NOMO-1 treated with dmso at 0.1 percent for 144 hours (cell line): ENCODE measurements around the gene SH3GLB2.
"Not testable (repeated sequence)": the region's sequence is repeated elsewhere in the genome, so short reads cannot be mapped to it uniquely, and the experiment has no call there.

Experiments used
- DNase-seq: peaks from one replicate; lab custom pipeline; 2025; ENCODE audit not compliant: unreplicated experiment; lab: John Stamatoyannopoulos, UW

SH3GLB2 gene

GRCh38 chr9:129022037-129022436 lies 6.1 kb downstream of the SH3GLB2 start:
- no peak for DNase-seq

- no peak for DNase-seq
Measured at GRCh38 chr9:129021091-129021490, 7.0 kb downstream of the SH3GLB2 start.

GRCh38 chr9:129014608-129015007 lies 13.5 kb downstream of the SH3GLB2 start:
- DNase-seq: no peak

GRCh38 chr9:129014124-129014523 lies 14.0 kb downstream of the SH3GLB2 start:
- no peak for DNase-seq

- DNase-seq: no peak
Measured at GRCh38 chr9:129013674-129014073, 14.5 kb downstream of the SH3GLB2 start.

GRCh38 chr9:129012893-129013448 lies 15.2 kb downstream of the SH3GLB2 start:
- DNase-seq: no peak

DNA sequence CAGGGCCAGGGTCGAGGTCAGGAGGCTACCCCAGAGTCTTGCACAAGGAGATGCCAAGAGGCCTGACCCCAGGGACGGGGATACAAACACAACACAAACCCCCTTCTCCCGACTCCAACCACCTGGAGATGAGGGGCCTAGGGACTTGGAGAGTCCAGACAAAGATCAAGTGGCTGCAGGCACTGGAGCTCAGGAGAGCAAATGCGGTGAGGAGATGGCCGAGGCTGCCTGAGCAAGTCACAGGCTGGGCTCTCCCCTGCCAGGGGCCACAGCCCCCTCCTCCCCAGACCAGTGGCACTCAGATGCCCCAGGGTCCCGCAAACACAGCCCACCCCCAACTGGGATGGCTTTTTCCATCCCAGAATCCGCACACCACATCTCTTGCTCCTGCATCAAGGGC lies 15.8 kb downstream of the SH3GLB2 start:
- no peak for DNase-seq

DNA sequence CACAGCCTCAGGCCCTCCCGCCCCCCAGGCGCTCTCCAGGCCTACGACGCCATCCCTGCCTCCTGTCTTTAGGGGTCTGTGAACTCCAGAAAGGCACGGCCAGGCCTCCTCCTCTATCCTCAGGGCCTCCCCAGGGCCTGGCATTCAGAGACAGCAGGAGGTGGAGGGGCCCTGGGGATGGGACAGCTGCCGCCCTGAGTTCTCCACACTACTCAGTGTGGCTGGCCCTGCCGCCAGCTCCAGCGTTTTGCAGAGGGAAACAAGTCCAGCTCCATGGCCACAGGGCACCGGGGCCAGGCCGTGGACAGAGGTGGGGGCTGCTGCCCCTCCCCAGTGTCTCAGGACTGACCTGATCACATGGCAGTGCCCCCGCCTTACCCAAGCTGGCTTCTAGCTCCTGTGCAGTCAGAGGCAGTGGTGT lies 16.4 kb downstream of the SH3GLB2 start:
- no peak for DNase-seq

DNA sequence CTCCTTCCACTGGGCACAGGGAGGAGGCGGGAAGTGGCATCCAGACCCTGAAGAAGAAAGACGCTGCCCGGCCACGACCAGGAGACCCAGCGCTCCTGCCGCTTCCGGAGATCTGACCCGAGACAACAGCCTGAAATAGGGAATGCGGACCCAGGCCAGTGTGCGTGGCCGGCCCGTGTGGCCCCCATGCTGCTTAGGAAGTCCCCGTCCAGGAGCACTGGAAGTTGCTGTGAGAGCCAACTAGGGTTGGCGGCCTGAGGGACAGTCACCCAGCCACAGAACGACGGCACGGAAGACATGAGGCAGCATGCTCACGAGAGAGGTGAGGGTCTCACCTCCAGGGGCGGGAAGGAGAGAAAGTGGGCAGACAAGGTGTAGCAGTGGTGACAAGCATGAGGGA lies 17.0 kb downstream of the SH3GLB2 start:
- DNase-seq: no peak

GRCh38 chr9:129010267-129010975 lies 17.7 kb downstream of the SH3GLB2 start:
- DNase-seq: no peak

GRCh38 chr9:129009584-129010141 lies 18.5 kb downstream of the SH3GLB2 start:
- DNase-seq: no peak

GRCh38 chr9:129008986-129009583 lies 19.0 kb downstream of the SH3GLB2 start:
- no peak for DNase-seq

DNA sequence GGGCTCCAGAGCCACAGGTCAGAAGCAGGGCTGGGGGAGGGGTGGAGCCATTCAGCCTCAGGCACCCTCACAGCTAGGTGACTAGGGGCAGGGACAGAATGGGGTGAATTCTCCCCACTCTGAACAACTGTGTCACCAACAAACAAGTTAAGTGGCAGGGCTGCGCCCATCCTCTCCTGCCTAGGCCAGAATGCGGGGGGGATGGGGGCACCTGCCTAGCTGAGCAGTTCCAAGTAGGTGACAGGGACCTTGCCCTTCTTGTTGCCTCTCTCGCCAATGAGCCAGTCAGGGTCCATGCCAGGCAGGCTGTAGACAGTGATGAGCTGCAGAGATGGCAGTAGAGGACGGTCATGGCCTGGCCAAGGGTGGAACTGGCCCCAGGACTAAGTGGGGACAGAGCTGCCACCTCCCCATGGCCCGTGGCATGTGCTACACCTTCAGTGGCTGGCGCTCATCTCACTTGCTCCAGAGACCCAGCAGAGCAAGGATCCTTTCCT lies 19.6 kb downstream of the SH3GLB2 start:
- no peak for DNase-seq

- DNase-seq: no peak
Measured at GRCh38 chr9:129007766-129008468, 20.2 kb downstream of the SH3GLB2 start.

- no peak for DNase-seq
Measured at GRCh38 chr9:129007035-129007765, 20.9 kb downstream of the SH3GLB2 start.

GRCh38 chr9:129006328-129007034 lies 21.6 kb downstream of the SH3GLB2 start:
- peak; percentile 34 for DNase-seq

DNA sequence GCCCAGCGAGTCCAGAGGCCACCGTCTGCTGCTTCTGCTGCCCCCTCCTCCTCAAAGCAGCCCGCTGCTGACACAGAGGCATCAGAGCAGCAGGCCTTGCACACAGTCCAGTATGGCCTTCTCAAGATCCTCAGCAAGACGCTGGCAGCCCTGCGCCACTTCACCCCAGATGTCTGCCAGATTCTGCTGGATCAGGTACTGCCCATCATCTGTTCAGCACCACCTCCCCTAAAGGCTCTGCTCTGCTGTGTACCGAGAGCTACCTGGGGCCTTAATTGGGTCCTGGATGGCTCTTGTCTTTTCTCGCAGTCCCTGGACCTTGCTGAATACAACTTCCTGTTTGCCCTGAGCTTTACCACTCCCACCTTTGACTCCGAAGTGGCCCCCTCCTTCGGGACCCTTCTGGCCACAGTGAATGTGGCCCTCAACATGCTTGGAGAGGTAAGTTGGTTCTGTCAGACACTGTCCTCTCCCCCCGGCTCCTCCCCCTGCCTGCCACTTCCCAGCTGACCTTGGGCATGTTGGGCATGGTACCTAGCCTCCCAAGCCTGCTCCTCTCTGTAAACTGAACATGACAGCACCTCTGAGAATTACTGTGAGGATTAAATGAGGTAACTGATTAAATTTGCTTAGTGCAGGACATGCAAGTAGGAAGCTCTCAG lies 22.7 kb downstream of the SH3GLB2 start:
- no peak for DNase-seq

GRCh38 chr9:129004173-129004572 lies 24.0 kb downstream of the SH3GLB2 start:
- not testable (repeated sequence) for DNase-seq

DNA sequence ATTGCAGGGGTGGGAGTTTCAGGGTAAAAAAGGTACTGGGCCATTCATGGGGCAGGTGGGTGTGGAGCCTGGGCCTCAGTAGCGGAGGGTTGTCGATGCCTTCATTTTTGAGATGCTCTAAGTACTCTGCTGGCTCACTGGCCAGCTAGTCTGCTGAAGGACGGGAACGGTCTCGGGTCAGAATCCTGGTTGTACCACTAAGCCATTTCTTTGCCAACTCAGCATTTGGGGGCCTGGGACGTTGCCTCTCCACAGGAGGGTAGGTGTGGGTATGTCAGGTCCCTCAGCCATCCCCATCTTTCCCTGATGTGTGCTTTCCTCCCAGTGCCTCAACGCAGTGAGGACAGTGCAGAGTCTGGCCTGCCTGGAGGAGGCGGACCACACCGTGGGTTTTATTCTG lies 25.1 kb downstream of the SH3GLB2 start:
- no peak for DNase-seq
